Endodermal cell (in vitro differentiated cells): ENCODE results near the gene ADNP. TPM values are rescaled to one million over a fixed set of nuclear protein-coding genes. Genes with fewer than 3 reads are reported as not detected.

Experiments
- DNase-seq: peaks from one replicate; pipeline ENCODE4 v3.0.0-alpha.2; 2017
- H3K27ac ChIP-seq: 2 replicates; pipeline ENCODE4 v1.5.1; 2013; ENCODE audit warnings: mild to moderate bottlenecking, low read depth, low read length, moderate library complexity
- H3K27me3 ChIP-seq: 2 replicates; pipeline ENCODE4 v1.6.1; 2013; ENCODE audit warnings: mild to moderate bottlenecking, low read length, moderate library complexity; ENCODE audit not compliant: insufficient read depth, control insufficient read depth, poor library complexity, severe bottlenecking
- H3K36me3 ChIP-seq: 2 replicates; pipeline ENCODE4 v1.7.0; 2013; ENCODE audit warnings: mild to moderate bottlenecking, low read length, moderate library complexity; ENCODE audit not compliant: control insufficient read depth, insufficient read depth
- H3K4me1 ChIP-seq: one replicate; pipeline ENCODE4 v1.7.0; 2013; ENCODE audit warnings: low read length; ENCODE audit not compliant: control insufficient read depth, insufficient read depth
- H3K4me3 ChIP-seq: 2 replicates; pipeline ENCODE4 v1.5.1; 2013; ENCODE audit warnings: mild to moderate bottlenecking, low read length, moderate library complexity
- H3K9ac ChIP-seq: 2 replicates; pipeline ENCODE4 v1.6.1; 2013; ENCODE audit warnings: mild to moderate bottlenecking, low read length, moderate library complexity; ENCODE audit not compliant: poor library complexity, severe bottlenecking; ENCODE audit errors: extremely low read depth
- H3K9me3 ChIP-seq: 2 replicates; pipeline ENCODE4 v1.6.1; 2013; ENCODE audit warnings: mild to moderate bottlenecking, low read length, moderate library complexity; ENCODE audit not compliant: control insufficient read depth
- H3K27ac Mint-ChIP-seq: 2 replicates; pipeline ENCODE4 v1.8.0; 2020; ENCODE audit warnings: mixed read lengths
- H3K27me3 Mint-ChIP-seq: 2 replicates; pipeline ENCODE4 v1.8.0; 2021; ENCODE audit warnings: mild to moderate bottlenecking, mixed read lengths; ENCODE audit not compliant: insufficient read depth
- H3K36me3 Mint-ChIP-seq: 2 replicates; pipeline ENCODE4 v1.8.0; 2020; ENCODE audit warnings: low read depth, mixed read lengths
- H3K4me1 Mint-ChIP-seq: 2 replicates; pipeline ENCODE4 v1.8.0; 2020; ENCODE audit warnings: mixed read lengths
- H3K4me3 Mint-ChIP-seq: 2 replicates; pipeline ENCODE4 v1.8.0; 2020; ENCODE audit warnings: mild to moderate bottlenecking, moderate library complexity, mixed read lengths
- H3K9me3 Mint-ChIP-seq: 2 replicates; pipeline ENCODE4 v1.8.0; 2020; ENCODE audit warnings: mild to moderate bottlenecking, mixed read lengths
- WGBS, 2 experiments: methylation state at CpG; one replicate each; pipeline versions ENCODE4 v1.1.5 to v1.1.7; 2013; ENCODE audit warnings: missing lambda C conversion rate in 2 of 2, mixed read lengths in 1 of 2; ENCODE audit not compliant: insufficient coverage in 1 of 2, insufficient read length in 1 of 2; 5-methylcytosine and 5-hydroxymethylcytosine counted together
- total RNA-seq, 2 donors: library from RNA; stranded (reverse); fragmentation: NEBNext Ultra II Directional in 1 of 2; extraction: Animal tissue kit (Norgen Biotek cat#: 25700) in 1 of 2; gene quantifications; 2 replicates in 1 of 2; 3 replicates in 1 of 2; pipeline ENCODE4 v1.2.1, GENCODE V29; 2021
- TF ChIP-seq, protein P1 (sequence below): fragments of 200-600 bp; sonication (generic); conservative IDR thresholded peaks from 2 replicates; pipeline ENCODE4 v1.5.0; 2021; ENCODE audit warnings: antibody characterized with exemption, mild to moderate bottlenecking

Gene ADNP
- total RNA-seq, 2 donors from 2014 or later = 136 to 152 TPM

DNA sequence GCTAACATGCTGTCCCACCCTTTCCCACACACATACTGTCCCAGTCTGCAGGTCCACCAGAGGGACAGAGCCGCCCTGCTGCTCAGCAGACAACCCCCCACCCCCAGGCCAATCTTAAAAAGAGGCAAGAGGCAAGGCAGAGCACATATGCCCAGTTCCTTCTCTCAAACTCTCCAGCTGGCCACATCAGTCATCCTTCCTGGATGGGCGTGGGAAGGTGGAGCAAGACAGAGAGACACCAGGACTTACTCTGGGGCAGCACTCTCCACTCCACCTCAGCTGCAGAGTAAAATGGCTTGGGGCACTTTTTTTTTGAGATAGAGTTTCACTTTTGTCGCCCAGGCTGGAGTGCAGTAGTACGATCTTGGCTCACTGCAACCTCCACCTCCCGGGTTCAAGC is 38.2 kb upstream of the ADNP start:
- Histone ChIP-seq H3K27me3 (no peaks in the 10 kb centered on the region), H3K4me1 (peaks cover 3% of the 10 kb centered on the region), H3K27ac (no peak overlapping the region), H3K9me3 (no peaks in the 10 kb centered on the region), H3K9ac (no peak overlapping the region), H3K4me3 (no peak overlapping the region), H3K36me3 (no peaks in the 10 kb centered on the region)
- DNase-seq = no peak
- Mint-ChIP-seq H3K27ac (no peak overlapping the region), H3K27me3 (peaks cover 18% of the 10 kb centered on the region), H3K4me3 (no peak overlapping the region), H3K36me3 (no peaks in the 10 kb centered on the region), H3K4me1 (peaks cover 12% of the 10 kb centered on the region), H3K9me3 (no peaks in the 10 kb centered on the region)
- TF ChIP-seq, protein P1, sequence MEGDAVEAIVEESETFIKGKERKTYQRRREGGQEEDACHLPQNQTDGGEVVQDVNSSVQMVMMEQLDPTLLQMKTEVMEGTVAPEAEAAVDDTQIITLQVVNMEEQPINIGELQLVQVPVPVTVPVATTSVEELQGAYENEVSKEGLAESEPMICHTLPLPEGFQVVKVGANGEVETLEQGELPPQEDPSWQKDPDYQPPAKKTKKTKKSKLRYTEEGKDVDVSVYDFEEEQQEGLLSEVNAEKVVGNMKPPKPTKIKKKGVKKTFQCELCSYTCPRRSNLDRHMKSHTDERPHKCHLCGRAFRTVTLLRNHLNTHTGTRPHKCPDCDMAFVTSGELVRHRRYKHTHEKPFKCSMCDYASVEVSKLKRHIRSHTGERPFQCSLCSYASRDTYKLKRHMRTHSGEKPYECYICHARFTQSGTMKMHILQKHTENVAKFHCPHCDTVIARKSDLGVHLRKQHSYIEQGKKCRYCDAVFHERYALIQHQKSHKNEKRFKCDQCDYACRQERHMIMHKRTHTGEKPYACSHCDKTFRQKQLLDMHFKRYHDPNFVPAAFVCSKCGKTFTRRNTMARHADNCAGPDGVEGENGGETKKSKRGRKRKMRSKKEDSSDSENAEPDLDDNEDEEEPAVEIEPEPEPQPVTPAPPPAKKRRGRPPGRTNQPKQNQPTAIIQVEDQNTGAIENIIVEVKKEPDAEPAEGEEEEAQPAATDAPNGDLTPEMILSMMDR = no peak
- WGBS, 2 experiments = 90 to 95% methylated on average over 3 to 5 of the region's 5 CpGs

DNA sequence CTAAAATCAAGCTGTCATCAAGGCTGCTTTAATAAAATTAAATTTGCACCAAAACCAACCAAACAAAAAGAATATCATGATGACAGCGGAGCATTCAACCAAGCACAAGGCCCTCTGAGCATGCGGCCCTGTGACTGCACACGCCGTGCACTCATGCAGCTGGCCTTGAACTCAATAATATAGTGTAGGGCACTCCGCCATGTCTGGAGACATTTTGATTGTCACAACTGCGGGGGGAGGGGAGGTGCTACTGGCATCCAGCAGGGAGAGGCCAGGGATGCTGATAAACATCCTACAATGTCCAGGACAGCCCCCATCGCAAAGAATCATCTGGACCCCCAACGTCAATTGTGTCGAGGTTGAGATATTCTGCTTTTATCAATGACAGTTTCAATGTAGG is 37.1 kb upstream of the ADNP start:
- no peak for DNase-seq
- H3K4me3 Mint-ChIP-seq = no peak overlapping the region
- H3K9ac ChIP-seq = no peak overlapping the region
- peaks cover 12% of the 10 kb centered on the region for H3K4me1 Mint-ChIP-seq
- H3K9me3 Mint-ChIP-seq = no peaks in the 10 kb centered on the region
- H3K36me3 Mint-ChIP-seq = no peaks in the 10 kb centered on the region
- H3K27me3 Mint-ChIP-seq = peaks cover 22% of the 10 kb centered on the region
- no peaks in the 10 kb centered on the region for H3K36me3 ChIP-seq
- H3K4me3 ChIP-seq = no peak overlapping the region
- WGBS, 2 experiments = 87 to 91% methylated on average over 9 of the region's 9 CpGs
- TF ChIP-seq, protein P1 = no peak
- no peak overlapping the region for H3K27ac ChIP-seq
- no peaks in the 10 kb centered on the region for H3K9me3 ChIP-seq
- H3K4me1 ChIP-seq = peaks cover 3% of the 10 kb centered on the region
- no peaks in the 10 kb centered on the region for H3K27me3 ChIP-seq
- H3K27ac Mint-ChIP-seq = no peak overlapping the region

DNA sequence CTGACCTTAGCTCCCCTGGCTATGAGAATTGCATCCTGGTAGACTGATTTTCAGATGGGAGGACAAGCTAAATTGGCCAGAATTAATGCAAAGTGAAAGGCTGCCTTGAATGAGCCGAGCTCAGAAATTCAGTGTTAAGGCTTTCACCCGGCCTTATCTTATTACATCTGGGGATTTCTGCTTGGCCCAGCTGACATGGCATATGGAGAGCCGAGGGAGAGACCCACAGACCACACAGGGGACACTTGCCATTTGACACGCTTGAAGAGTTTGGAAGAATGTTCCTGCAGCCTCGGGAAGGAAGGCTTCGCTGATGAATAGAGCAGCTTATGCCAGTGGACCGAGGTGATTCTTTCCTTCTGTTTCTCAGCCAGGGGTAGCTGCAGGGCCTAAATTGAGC is 36.3 kb upstream of the ADNP start:
- Histone ChIP-seq H3K9ac (no peak overlapping the region), H3K4me3 (no peak overlapping the region), H3K27ac (no peak overlapping the region), H3K9me3 (no peaks in the 10 kb centered on the region), H3K4me1 (peaks cover 3% of the 10 kb centered on the region), H3K27me3 (no peaks in the 10 kb centered on the region), H3K36me3 (no peaks in the 10 kb centered on the region)
- Mint-ChIP-seq H3K36me3 (no peaks in the 10 kb centered on the region), H3K27ac (no peak overlapping the region), H3K4me3 (no peak overlapping the region), H3K27me3 (peaks cover 21% of the 10 kb centered on the region), H3K4me1 (peaks cover 12% of the 10 kb centered on the region), H3K9me3 (no peaks in the 10 kb centered on the region)
- TF ChIP-seq, protein P1 = no peak
- 79 to 93% methylated on average over 6 to 7 of the region's 7 CpGs for WGBS, 2 experiments
- DNase-seq = no peak
